Measurements from ENCODE around the gene STAM. TPM values are rescaled to one million over a fixed set of nuclear protein-coding genes. Genes with fewer than 3 reads are reported as not detected.

Gene STAM
- total and polyA plus RNA-seq, 9 of the 15 experiments (the other 6 are each of a cell fraction or from before 2014, with no cell fraction given): 13.8 to 33.5 (median 26.4) TPM

GRCh38 chr10:17689137-17689536 lies 45.2 kb downstream of the STAM start (continued):
- TF ChIP-seq JUN (IDR thresholded peaks at IDR 0.05; ENCODE audit: borderline replicate concordance, low read depth, low read length): no peak
- TF ChIP-seq JUN (CRISPR knock-in tag; IDR thresholded peaks at IDR 0.05; ENCODE audit: borderline replicate concordance): no peak
- no peak for TF ChIP-seq NCOA1 (IDR thresholded peaks at IDR 0.05; ENCODE audit: low read depth)
- TF ChIP-seq POLR2AphosphoS5 (IDR thresholded peaks at IDR 0.05; ENCODE audit: control insufficient read depth, insufficient read depth, low read depth, low read length): no peak
- TF ChIP-seq BRCA1 (IDR thresholded peaks at IDR 0.05): no peak
- TF ChIP-seq BRCA1 (CRISPR knock-in tag; IDR thresholded peaks at IDR 0.05): no peak
- TF ChIP-seq CBX3 (IDR thresholded peaks at IDR 0.05; ENCODE audit: borderline replicate concordance in 1 of 2, low read length in 2 of 2): no peak
- no peak for TF ChIP-seq GMEB1 (CRISPR knock-in tag; IDR thresholded peaks at IDR 0.05)
- peak; percentile 45; the same call in 1 of the 2 replicates for TF ChIP-seq TAL1 (IDR thresholded peaks at IDR 0.05)
- no peak for TF ChIP-seq POLR2H (tag; IDR thresholded peaks at IDR 0.05; ENCODE audit: low read depth)
- TF ChIP-seq ZBTB33 (CRISPR knock-in tag; IDR thresholded peaks at IDR 0.05): no peak
- no peak for TF ChIP-seq MCM2 (IDR thresholded peaks at IDR 0.05; ENCODE audit: low read depth)
- TF ChIP-seq HSF4 (CRISPR knock-in tag; IDR thresholded peaks at IDR 0.05; ENCODE audit: borderline replicate concordance): no peak
- TF ChIP-seq TEAD4 (IDR thresholded peaks at IDR 0.05; ENCODE audit: low read length): 0 out of 2 replicates have a peak, but pooled peaks have one; percentile 40
- TF ChIP-seq TEAD4 (CRISPR knock-in tag; IDR thresholded peaks at IDR 0.05; ENCODE audit: borderline replicate concordance): no peak
- TF ChIP-seq CBX1 (IDR thresholded peaks at IDR 0.05; ENCODE audit: low read depth): no peak
- no peak for TF ChIP-seq HNRNPL (IDR thresholded peaks at IDR 0.05; ENCODE audit: low read depth, low read length)
- TF ChIP-seq SMARCA5 (IDR thresholded peaks at IDR 0.05): no peak
- no peak for TF ChIP-seq HDAC2 (IDR thresholded peaks at IDR 0.05)
- TF ChIP-seq SNIP1 (IDR thresholded peaks at IDR 0.05; ENCODE audit: low read depth): no peak
- TF ChIP-seq PBX2 (CRISPR knock-in tag; IDR thresholded peaks at IDR 0.05; ENCODE audit: low read depth): no peak
- TF ChIP-seq PBX2 (tag; conservative IDR thresholded peaks at IDR 0.05; ENCODE audit: low read depth): 0 out of 2 replicates have a peak, but pooled peaks have one; percentile 8
- peak; percentile 69 for TF ChIP-seq TCF3 (CRISPR knock-in tag; IDR thresholded peaks at IDR 0.05)
